Stimulated activated CD4-positive, alpha-beta T cell treated with anti-CD3 and anti-CD28 coated beads, Interleukin-15, amount 100 ng/mL, for 24 hours (primary cell): ENCODE measurements around the gene NDUFA7.

Experiments used
- DNase-seq: peaks from one replicate; pipeline ENCODE4 v3.0.0-alpha.2; 2020

The NDUFA7 gene

DNA sequence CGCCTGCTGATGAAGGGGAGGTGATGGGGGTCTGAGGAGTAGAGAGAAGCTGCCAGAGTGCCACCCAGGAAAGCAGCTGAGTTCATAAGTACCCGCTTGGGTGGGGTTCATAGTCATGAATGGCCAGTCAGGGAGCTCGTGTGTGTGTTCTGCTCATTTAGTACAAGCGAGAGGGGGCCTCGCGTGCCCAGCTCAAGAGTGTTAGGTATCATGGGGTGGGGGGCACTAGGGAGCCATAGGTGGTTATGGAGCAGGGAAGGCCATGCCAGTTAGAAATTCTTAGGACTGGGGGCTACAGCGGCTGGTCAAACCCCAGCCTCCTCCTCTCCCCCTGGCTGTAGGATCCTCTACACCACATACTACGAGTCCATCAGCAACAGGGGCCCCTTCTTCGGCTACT lies 59.8 kb downstream of the NDUFA7 start:
- DNase-seq, result no peak
